ENCODE results near the gene PGA3. TPM values are rescaled to one million over a fixed set of nuclear protein-coding genes. Genes with fewer than 3 reads are reported as not detected.

Gene PGA3
- total RNA-seq, 2 experiments from 2014 or later, result not detected

DNA sequence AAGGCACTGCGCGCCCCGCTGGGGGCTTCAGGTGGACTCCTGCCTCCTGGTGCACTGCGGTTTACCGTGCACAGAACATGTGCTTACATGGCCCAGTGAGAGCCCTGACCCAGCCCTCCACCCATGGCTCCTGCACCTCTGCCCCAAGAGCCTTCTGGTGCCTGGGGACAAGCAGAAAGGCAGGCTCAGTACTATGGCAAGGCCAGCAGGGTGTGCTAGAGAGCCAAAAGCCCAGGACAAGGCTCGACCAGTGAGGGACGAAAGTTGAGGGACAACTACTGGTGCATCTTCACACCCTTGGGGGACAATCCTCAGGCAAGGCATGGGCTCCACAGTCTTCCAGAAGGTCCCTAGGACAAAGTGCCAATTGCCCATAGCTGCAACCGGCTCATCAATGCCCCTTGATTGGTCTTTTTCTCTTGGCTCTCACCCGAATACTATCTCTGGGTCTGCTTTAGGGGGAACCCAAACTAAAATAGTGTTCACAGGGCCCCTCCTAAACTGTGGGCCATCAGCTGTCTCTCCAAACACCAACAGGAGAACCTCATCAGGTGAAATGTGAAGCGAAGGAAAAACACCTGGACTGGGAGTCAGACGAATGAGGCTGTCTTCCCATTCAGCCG is 51.2 kb downstream of the PGA3 start:
- Mint-ChIP-seq H3K36me3 (no peaks in the 10 kb centered on the region), H3K27ac (no peak overlapping the region), H3K4me1 (peaks cover 1% of the 10 kb centered on the region), H3K4me3 (no peak overlapping the region), H3K27me3 (no peaks in the 10 kb centered on the region), H3K9me3 (ENCODE audit: low read depth) (no peaks in the 10 kb centered on the region)
- ATAC-seq (peak; percentile 95), DNase-seq (peak; percentile 75)
- CTCF ChIA-PET, result interaction anchor here (0.7 to 4.7 kb wide), 18 partner anchors 10 to 479 kb away, joined by 3 to 46 read pairs (median 5); partner anchors contain the start of gene VWCE

DNA sequence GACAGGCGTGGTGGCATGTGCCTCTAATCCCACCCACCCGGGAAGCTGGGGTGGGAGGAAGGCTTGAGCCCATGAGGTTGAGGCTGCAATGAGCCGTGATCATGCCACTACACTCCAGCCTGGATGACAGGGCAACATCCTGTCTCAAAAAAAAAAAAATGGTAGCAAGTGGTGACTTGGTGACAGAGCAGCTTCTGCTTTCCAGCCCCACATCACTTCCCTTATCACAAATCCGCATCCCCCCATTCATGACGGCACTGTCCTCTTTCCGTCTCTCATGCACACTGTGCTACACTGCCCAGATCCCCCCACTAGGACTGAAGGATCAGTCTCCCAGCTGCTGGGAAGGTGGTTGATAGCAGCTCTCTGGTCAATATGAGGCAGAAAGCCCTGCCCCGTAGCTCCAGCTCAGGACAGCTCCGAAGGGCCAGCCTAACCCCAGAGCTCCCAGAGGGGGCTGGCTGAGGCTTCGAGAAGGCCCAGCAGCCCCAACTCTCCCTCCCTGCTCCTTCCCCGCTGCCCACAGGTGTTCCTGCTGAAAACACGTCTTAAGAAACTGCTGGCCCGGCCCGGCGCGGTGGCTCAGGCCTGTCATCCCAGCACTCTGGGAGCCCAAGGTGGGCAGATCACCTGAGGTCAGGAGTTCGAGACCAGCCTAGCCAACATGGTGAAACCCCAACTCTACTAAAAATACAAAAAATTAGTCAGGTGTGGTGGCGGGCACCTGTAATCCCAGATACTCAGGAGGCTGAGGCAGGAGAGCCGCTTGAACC is 53.6 kb downstream of the PGA3 start:
- Mint-ChIP-seq H3K36me3 (no peaks in the 10 kb centered on the region), H3K9me3 (ENCODE audit: low read depth) (no peaks in the 10 kb centered on the region), H3K27ac (no peak overlapping the region), H3K27me3 (no peaks in the 10 kb centered on the region), H3K4me1 (peaks cover 1% of the 10 kb centered on the region), H3K4me3 (no peak overlapping the region)
- DNase-seq (no peak), ATAC-seq (no peak)
- CTCF ChIA-PET, result interaction anchor here (1.0 to 1.5 kb wide), 2 partner anchors 13 to 129 kb away, joined by 4 to 6 read pairs; no protein-coding TSS in a partner anchor

DNA sequence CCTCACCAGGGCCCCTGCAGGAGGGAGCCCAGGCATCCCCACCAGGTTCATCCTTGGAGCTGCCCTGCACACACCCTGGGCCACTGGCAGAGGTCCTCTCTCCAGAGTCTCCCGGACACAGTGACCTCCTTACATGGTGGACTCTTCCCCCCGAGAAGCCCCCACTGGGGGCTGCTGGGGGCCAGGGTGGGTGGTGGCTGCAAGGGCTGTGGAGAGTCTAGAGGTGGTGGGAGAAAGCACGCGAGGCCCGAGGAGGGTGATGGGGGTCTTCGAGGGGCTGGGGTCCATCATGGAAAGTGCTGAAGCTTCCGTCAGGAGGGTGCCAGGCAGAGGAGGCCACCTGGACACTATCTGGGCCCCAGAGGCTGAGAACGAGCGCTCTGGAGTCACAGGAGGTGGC is 55.2 kb downstream of the PGA3 start:
- CTCF ChIA-PET, result interaction anchor here (1.4 to 4.7 kb wide), 2 partner anchors 36 to 127 kb away, joined by 4 to 13 read pairs; partner anchors contain the start of gene VWCE
- Mint-ChIP-seq H3K4me3 (no peak overlapping the region), H3K27ac (no peak overlapping the region), H3K4me1 (peaks cover 1% of the 10 kb centered on the region), H3K36me3 (no peaks in the 10 kb centered on the region), H3K27me3 (no peaks in the 10 kb centered on the region), H3K9me3 (ENCODE audit: low read depth) (no peaks in the 10 kb centered on the region)
- DNase-seq (no peak), ATAC-seq (no peak)

DNA sequence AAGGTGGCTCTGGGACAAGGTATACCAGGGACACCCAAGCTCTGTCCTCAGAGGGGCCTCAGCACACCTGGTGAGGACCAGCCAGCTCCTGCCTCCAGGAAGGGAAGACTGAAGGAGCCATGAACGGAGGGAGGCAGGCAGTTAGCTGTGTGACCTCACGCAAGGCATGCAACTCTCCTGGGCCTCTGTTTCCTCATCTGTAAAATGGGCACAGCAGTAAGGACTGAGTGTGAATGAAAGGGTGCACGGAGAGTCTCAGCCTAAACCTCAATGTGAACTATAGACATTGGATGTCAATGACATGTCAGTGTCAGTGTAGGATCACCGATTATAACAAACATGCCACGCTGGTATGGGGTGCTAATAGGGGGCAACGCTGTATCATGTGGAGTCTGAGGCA is 56.0 kb downstream of the PGA3 start:
- Mint-ChIP-seq H3K4me1 (peaks cover 1% of the 10 kb centered on the region), H3K36me3 (no peaks in the 10 kb centered on the region), H3K27me3 (no peaks in the 10 kb centered on the region), H3K9me3 (ENCODE audit: low read depth) (no peaks in the 10 kb centered on the region), H3K4me3 (no peak overlapping the region), H3K27ac (no peak overlapping the region)
- CTCF ChIA-PET, result interaction anchor here (1.4 to 4.7 kb wide), 2 partner anchors 35 to 126 kb away, joined by 4 to 13 read pairs; partner anchors contain the start of gene VWCE
- DNase-seq (no peak), ATAC-seq (no peak)

Other genes with a start within 250 kb of the PGA3 start
- 100 to 1,000 TPM; 152 to 181 TPM for gene CD6, start 231.8 kb upstream of the PGA3 start, total RNA-seq
- 100 to 1,000 TPM; 134 to 152 TPM for gene CD5, start 101.0 kb upstream of the PGA3 start, total RNA-seq
- 1 to 10 TPM; 5.4 to 5.6 TPM for gene VPS37C, start 42.1 kb upstream of the PGA3 start, total RNA-seq
- not detected for gene PGA4, start 18.8 kb downstream of the PGA3 start, total RNA-seq
- gene PGA5, start 37.7 kb downstream of the PGA3 start, total RNA-seq, result not detected
- 1 to 10 TPM; 3.8 to 3.9 TPM for gene VWCE, start 91.8 kb downstream of the PGA3 start, total RNA-seq
- 100 to 1,000 TPM; 189 to 258 TPM for gene DDB1, start 129.6 kb downstream of the PGA3 start, total RNA-seq
- 10 to 100 TPM; 36.9 to 42.3 TPM for gene TKFC, start 129.7 kb downstream of the PGA3 start, total RNA-seq
- 10 to 100 TPM; 43.9 to 51.2 TPM for gene CYB561A3, start 158.4 kb downstream of the PGA3 start, total RNA-seq
- 10 to 100 TPM; 48.3 to 60.6 TPM for gene TMEM138, start 158.9 kb downstream of the PGA3 start, total RNA-seq
- gene TMEM216, start 189.1 kb downstream of the PGA3 start, total RNA-seq, result 10 to 100 TPM in 1 of 2 experiments, 1 to 10 TPM in 1; 7.8 to 15.3 TPM
- 100 to 1,000 TPM; 103 to 118 TPM for gene CPSF7, start 226.5 kb downstream of the PGA3 start, total RNA-seq
- 10 to 100 TPM; 37.6 to 57.6 TPM for gene SDHAF2, start 226.6 kb downstream of the PGA3 start, total RNA-seq